ENCODE measurements around the gene EIF5A. TPM values are rescaled to one million over a fixed set of nuclear protein-coding genes. Genes with fewer than 3 reads are reported as not detected.
A peak's percentile ranks its signal among the peaks of the same experiment; 100 is the strongest.

Gene EIF5A
- total and polyA plus RNA-seq, 7 experiments from 2014 or later, result 158 to 666 (median 453) TPM

DNA sequence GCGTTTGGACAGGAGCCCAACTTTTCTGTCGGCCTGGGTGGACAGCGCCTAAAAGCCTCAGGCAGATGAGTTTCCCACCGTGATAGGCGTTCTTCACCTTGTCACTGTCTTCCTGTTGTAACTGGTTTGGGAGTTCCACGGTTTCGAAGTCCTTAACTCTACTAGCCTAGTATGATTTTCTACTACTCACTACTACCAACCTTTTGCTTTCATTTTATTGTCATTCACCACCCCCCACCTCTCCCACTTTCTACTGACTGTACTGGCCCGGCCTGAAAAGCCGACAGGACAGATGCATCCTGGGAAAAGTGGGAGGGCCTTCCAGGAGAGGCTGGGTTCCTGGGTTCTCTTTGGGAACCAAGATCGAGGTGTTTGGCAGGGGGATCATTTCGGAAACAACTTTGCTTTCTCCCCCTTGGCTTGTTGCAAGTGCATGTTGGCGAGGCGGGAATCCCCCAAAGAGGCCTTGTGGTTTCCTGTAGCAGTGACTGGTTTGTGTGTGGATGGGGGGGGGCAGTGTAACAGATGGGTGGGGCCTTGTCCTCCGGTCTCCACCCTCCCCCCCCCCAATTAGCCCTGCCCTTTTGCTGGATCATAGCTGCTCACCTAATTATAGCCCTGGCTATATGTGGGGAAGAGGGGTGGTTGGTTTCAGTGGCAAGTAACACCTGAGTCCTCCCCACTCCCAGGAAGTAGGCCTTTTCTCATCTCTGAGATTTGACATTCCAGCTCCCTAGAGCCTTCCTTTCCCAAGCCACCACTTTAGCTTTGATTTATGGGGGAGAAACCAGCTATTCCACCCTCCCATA, 1.4 kb downstream of the EIF5A start:
- peaks cover 39 to 59% (median 51%) of the 10 kb centered on the region in 7 donors for H3K4me1 Mint-ChIP-seq
- DNase-seq (peak; percentile 56 to 96 (median 88)), ATAC-seq (peak; percentile 49)
- peaks cover 0 to 6% (median 0%) of the 10 kb centered on the region in 11 donors for H3K9me3 Mint-ChIP-seq
- peak overlapping the region; percentile 100 for H3K27ac ChIP-seq (ENCODE audit: low read depth, low read length)
- no peaks in the 10 kb centered on the region for H3K27me3 ChIP-seq (ENCODE audit: control insufficient read depth in 2 of 2, insufficient read depth in 2 of 2, low read length in 2 of 2)
- H3K4me1 ChIP-seq (ENCODE audit: control insufficient read depth in 2 of 2, insufficient read depth in 2 of 2, low read length in 2 of 2), result peaks cover 25 to 31% of the 10 kb centered on the region in 2 donors
- peaks cover 14 to 48% (median 43%) of the 10 kb centered on the region in 5 donors for H3K36me3 Mint-ChIP-seq
- intact Hi-C loops (cut with micrococcal nuclease), result loop anchor here (1.0 to 5.0 kb wide), 7 partner anchors 27 to 1073 kb away; partner anchors contain the start of genes ACAP1 (in 2 of the 2), SLC16A13 (in 2 of the 2), RPL26 (in 1 of the 2) and TMEM256 (in 1 of the 2)
- peak overlapping the region; percentile 93 to 99 (median 98) for H3K27ac Mint-ChIP-seq
- peaks cover 34 to 53% (median 41%) of the 10 kb centered on the region in 3 experiments for H3K36me3 ChIP-seq (ENCODE audit: control insufficient read depth in 2 of 3, insufficient read depth in 3 of 3, low read length in 3 of 3)
- H3K4me3 Mint-ChIP-seq, result peak overlapping the region; percentile 90 to 99 (median 95)
- H3K9me3 ChIP-seq (ENCODE audit: control insufficient read depth in 2 of 3, low read length in 3 of 3), result no peaks in the 10 kb centered on the region
- H3K27me3 Mint-ChIP-seq, result peaks cover 0 to 8% (median 0%) of the 10 kb centered on the region in 5 donors
- ChIA-PET POLR2A (interaction anchor here (0.6 to 11.5 kb wide), 20 partner anchors 16 to 914 kb away, joined by 3 to 336 read pairs (median 4); partner anchors contain the start of genes ACAP1, GABARAP, NEURL4 and PHF23), CTCF (interaction anchor here (0.9 to 1.2 kb wide), 3 partner anchors 12 to 101 kb away, joined by 3 read pairs; no protein-coding TSS in a partner anchor)
- peak overlapping the region; percentile 78 for H3K4me3 ChIP-seq (ENCODE audit: low read length)

DNA sequence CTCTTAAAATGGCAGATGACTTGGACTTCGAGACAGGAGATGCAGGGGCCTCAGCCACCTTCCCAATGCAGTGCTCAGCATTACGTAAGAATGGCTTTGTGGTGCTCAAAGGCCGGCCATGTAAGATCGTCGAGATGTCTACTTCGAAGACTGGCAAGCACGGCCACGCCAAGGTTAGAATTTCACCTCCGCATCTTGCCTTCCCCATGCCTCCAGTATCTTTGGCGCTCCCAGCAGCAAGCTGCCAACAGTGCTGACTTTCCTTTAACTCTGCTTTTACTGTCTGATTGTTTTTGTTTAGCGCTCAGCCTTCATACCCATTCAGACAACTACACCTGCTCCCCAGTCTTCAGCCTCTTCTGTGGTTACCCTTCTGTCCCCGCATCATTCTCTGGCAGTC, 2.2 kb downstream of the EIF5A start:
- intact Hi-C loops (cut with micrococcal nuclease), result loop anchor here (1.0 to 5.0 kb wide), 7 partner anchors 27 to 1073 kb away; partner anchors contain the start of genes ACAP1 (in 2 of the 2), SLC16A13 (in 2 of the 2), RPL26 (in 1 of the 2) and TMEM256 (in 1 of the 2)
- H3K27ac Mint-ChIP-seq, result peak overlapping the region; percentile 93 to 99 (median 98)
- Histone ChIP-seq H3K36me3 (ENCODE audit: control insufficient read depth in 2 of 3, insufficient read depth in 3 of 3, low read length in 3 of 3) (peaks cover 37 to 56% (median 45%) of the 10 kb centered on the region in 3 experiments), H3K4me1 (ENCODE audit: control insufficient read depth in 2 of 2, insufficient read depth in 2 of 2, low read length in 2 of 2) (peaks cover 32 to 39% of the 10 kb centered on the region in 2 donors), H3K27ac (ENCODE audit: low read depth, low read length) (peak overlapping the region; percentile 100), H3K27me3 (ENCODE audit: control insufficient read depth in 2 of 2, insufficient read depth in 2 of 2, low read length in 2 of 2) (no peaks in the 10 kb centered on the region), H3K9me3 (ENCODE audit: control insufficient read depth in 2 of 3, low read length in 3 of 3) (no peaks in the 10 kb centered on the region), H3K4me3 (ENCODE audit: low read length) (peak overlapping the region; percentile 78)
- ATAC-seq (no peak), DNase-seq (no peak)
- ChIA-PET POLR2A (interaction anchor here (0.7 to 11.5 kb wide), 12 partner anchors 16 to 274 kb away, joined by 3 to 336 read pairs (median 4); partner anchors contain the start of genes ACAP1, GABARAP, NEURL4 and PHF23), CTCF (interaction anchor here (0.6 to 1.2 kb wide), 7 partner anchors 8 to 100 kb away, joined by 3 read pairs; no protein-coding TSS in a partner anchor)
- H3K4me3 Mint-ChIP-seq, result peak overlapping the region; percentile 90 to 99 (median 95)
- H3K9me3 Mint-ChIP-seq, result peaks cover 0 to 6% (median 0%) of the 10 kb centered on the region in 11 donors
- H3K36me3 Mint-ChIP-seq, result peaks cover 14 to 50% (median 43%) of the 10 kb centered on the region in 5 donors
- peaks cover 0 to 8% (median 0%) of the 10 kb centered on the region in 5 donors for H3K27me3 Mint-ChIP-seq
- peaks cover 46 to 67% (median 59%) of the 10 kb centered on the region in 7 donors for H3K4me1 Mint-ChIP-seq

DNA sequence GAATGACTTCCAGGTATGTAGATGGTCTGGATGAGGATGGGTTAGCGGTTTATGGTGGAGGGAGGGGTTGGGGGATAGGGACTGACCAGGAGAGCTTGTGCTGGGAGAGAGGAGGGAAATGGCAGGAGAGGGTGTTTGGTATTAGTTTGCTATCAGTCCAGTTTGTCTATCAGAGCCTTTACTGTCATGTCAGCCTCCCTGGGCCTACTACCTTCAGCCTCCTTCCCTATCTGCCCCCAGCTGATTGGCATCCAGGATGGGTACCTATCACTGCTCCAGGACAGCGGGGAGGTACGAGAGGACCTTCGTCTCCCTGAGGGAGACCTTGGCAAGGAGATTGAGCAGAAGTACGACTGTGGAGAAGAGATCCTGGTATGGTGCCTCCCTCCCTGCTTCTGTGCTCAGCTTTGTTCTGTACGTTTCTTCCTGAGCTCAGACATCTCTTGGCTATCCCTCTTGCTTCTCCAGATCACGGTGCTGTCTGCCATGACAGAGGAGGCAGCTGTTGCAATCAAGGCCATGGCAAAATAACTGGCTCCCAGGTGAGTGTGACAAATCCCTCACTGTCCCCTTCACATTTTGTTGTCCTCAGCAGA, 3.8 kb downstream of the EIF5A start:
- POLR2A ChIA-PET, result interaction anchor here (0.8 to 11.5 kb wide), 5 partner anchors 19 to 83 kb away, joined by 3 to 336 read pairs (median 3); partner anchors contain the start of genes ACAP1, NEURL4 and PLSCR3
- no peaks in the 10 kb centered on the region for H3K9me3 ChIP-seq (ENCODE audit: control insufficient read depth in 2 of 3, low read length in 3 of 3)
- peaks cover 0 to 7% (median 0%) of the 10 kb centered on the region in 11 donors for H3K9me3 Mint-ChIP-seq
- H3K4me1 Mint-ChIP-seq, result peaks cover 46 to 74% (median 67%) of the 10 kb centered on the region in 7 donors
- peak overlapping the region; percentile 84 to 99 (median 94) for H3K27ac Mint-ChIP-seq
- intact Hi-C loops (cut with micrococcal nuclease), result no loop called here
- DNase-seq (no peak), ATAC-seq (no peak)
- H3K36me3 ChIP-seq (ENCODE audit: control insufficient read depth in 2 of 3, insufficient read depth in 3 of 3, low read length in 3 of 3), result peaks cover 37 to 56% (median 45%) of the 10 kb centered on the region in 3 experiments
- H3K4me3 ChIP-seq (ENCODE audit: low read length), result no peak overlapping the region
- H3K36me3 Mint-ChIP-seq, result peaks cover 14 to 50% (median 43%) of the 10 kb centered on the region in 5 donors
- CTCF ChIA-PET, result interaction anchor here (1.8 kb wide), 1 partner anchor 18 kb away, joined by 7 read pairs; the partner anchor contains the start of gene NEURL4
- H3K4me3 Mint-ChIP-seq, result peak overlapping the region in 9 of 10 donors; percentile 52 to 99 (median 94)
- H3K27me3 ChIP-seq (ENCODE audit: control insufficient read depth in 2 of 2, insufficient read depth in 2 of 2, low read length in 2 of 2), result no peaks in the 10 kb centered on the region
- H3K4me1 ChIP-seq (ENCODE audit: control insufficient read depth in 2 of 2, insufficient read depth in 2 of 2, low read length in 2 of 2), result peaks cover 39 to 44% of the 10 kb centered on the region in 2 donors
- peak overlapping the region; percentile 100 for H3K27ac ChIP-seq (ENCODE audit: low read depth, low read length)
- H3K27me3 Mint-ChIP-seq, result peaks cover 0 to 8% (median 0%) of the 10 kb centered on the region in 5 donors

- no peaks in the 10 kb centered on the region for H3K9me3 ChIP-seq (ENCODE audit: control insufficient read depth in 2 of 3, low read length in 3 of 3)
- intact Hi-C loops (cut with micrococcal nuclease), result no loop called here
- ATAC-seq (no peak), DNase-seq (no peak)
- H3K27ac ChIP-seq (ENCODE audit: low read depth, low read length), result peak overlapping the region; percentile 87
- Mint-ChIP-seq H3K27me3 (peaks cover 0 to 3% (median 0%) of the 10 kb centered on the region in 5 donors), H3K27ac (peak overlapping the region; percentile 31 to 96 (median 89)), H3K9me3 (peaks cover 0 to 7% (median 0%) of the 10 kb centered on the region in 11 donors), H3K4me3 (peak overlapping the region in 9 of 10 donors; percentile 14 to 89 (median 69)), H3K4me1 (peaks cover 46 to 77% (median 67%) of the 10 kb centered on the region in 7 donors), H3K36me3 (peaks cover 14 to 54% (median 44%) of the 10 kb centered on the region in 5 donors)
- H3K27me3 ChIP-seq (ENCODE audit: control insufficient read depth in 2 of 2, insufficient read depth in 2 of 2, low read length in 2 of 2), result no peaks in the 10 kb centered on the region
- peaks cover 39 to 44% of the 10 kb centered on the region in 2 donors for H3K4me1 ChIP-seq (ENCODE audit: control insufficient read depth in 2 of 2, insufficient read depth in 2 of 2, low read length in 2 of 2)
- CTCF ChIA-PET, result interaction anchor here (1.0 to 1.9 kb wide), 3 partner anchors 17 to 32 kb away, joined by 3 to 7 read pairs (median 4); partner anchors contain the start of genes ACAP1 and NEURL4
- H3K4me3 ChIP-seq (ENCODE audit: low read length), result no peak overlapping the region
- H3K36me3 ChIP-seq (ENCODE audit: control insufficient read depth in 2 of 3, insufficient read depth in 3 of 3, low read length in 3 of 3), result peaks cover 37 to 63% (median 45%) of the 10 kb centered on the region in 3 experiments
- POLR2A ChIA-PET, result interaction anchor here (0.8 to 11.5 kb wide), 6 partner anchors 8 to 82 kb away, joined by 3 to 336 read pairs (median 3); partner anchors contain the start of genes ACAP1, CTDNEP1, NEURL4 and PLSCR3
These were observed 5.1 kb downstream of the EIF5A start for GRCh38 chr17:7312432-7313087.

GRCh38 chr17:7313088-7313889, 5.9 kb downstream of the EIF5A start:
- ChIA-PET POLR2A (interaction anchor here (0.8 to 11.5 kb wide), 8 partner anchors 9 to 71 kb away, joined by 3 to 336 read pairs (median 5); partner anchors contain the start of genes ACAP1, CTDNEP1, NEURL4 and SLC2A4), CTCF (interaction anchor here (0.7 to 1.9 kb wide), 6 partner anchors 16 to 133 kb away, joined by 3 to 7 read pairs (median 4); partner anchors contain the start of genes ACAP1 and NEURL4)
- Mint-ChIP-seq H3K36me3 (peaks cover 14 to 58% (median 44%) of the 10 kb centered on the region in 5 donors), H3K4me1 (peaks cover 46 to 77% (median 68%) of the 10 kb centered on the region in 7 donors), H3K27ac (peak overlapping the region; percentile 46 to 96 (median 90)), H3K27me3 (peaks cover 0 to 3% (median 0%) of the 10 kb centered on the region in 5 donors), H3K4me3 (peak overlapping the region; percentile 13 to 96 (median 84)), H3K9me3 (peaks cover 0 to 7% (median 0%) of the 10 kb centered on the region in 11 donors)
- intact Hi-C loops (cut with micrococcal nuclease), result no loop called here
- DNase-seq, result no peak
- H3K27ac ChIP-seq (ENCODE audit: low read depth, low read length), result peak overlapping the region; percentile 87
- peaks cover 39 to 44% of the 10 kb centered on the region in 2 donors for H3K4me1 ChIP-seq (ENCODE audit: control insufficient read depth in 2 of 2, insufficient read depth in 2 of 2, low read length in 2 of 2)
- ATAC-seq, result no peak
- H3K36me3 ChIP-seq (ENCODE audit: control insufficient read depth in 2 of 3, insufficient read depth in 3 of 3, low read length in 3 of 3), result peaks cover 37 to 66% (median 45%) of the 10 kb centered on the region in 3 experiments
- no peaks in the 10 kb centered on the region for H3K27me3 ChIP-seq (ENCODE audit: control insufficient read depth in 2 of 2, insufficient read depth in 2 of 2, low read length in 2 of 2)
- H3K4me3 ChIP-seq (ENCODE audit: low read length), result no peak overlapping the region
- H3K9me3 ChIP-seq (ENCODE audit: control insufficient read depth in 2 of 3, low read length in 3 of 3), result no peaks in the 10 kb centered on the region

Data from naive thymus-derived CD4-positive, alpha-beta T cell (primary cell).